Common myeloid progenitor, CD34-positive (primary cell): Measurements from ENCODE around the gene VSIG10L.

Experiments used
- CTCF ChIA-PET: fragments of 350-600 bp; sonication (Branson Sonifier 250); formaldehyde crosslinking; loops from one replicate; lab custom pipeline; 2021; ENCODE audit warnings: antibody characterized with exemption; lab: Charles Lee
- POLR2A ChIA-PET: fragments of 350-600 bp; sonication (Branson Sonifier 250); formaldehyde crosslinking; loops from one replicate; lab custom pipeline; 2021; ENCODE audit warnings: antibody characterized with exemption; lab: Charles Lee
- DNase-seq, 3 donors: peaks; one replicate each; pipeline versions ENCODE4 v3.0.0 to v3.0.0-alpha.2; 2013
- H3K27ac ChIP-seq, 2 experiments: 1 replicate in 1 of 2; 2 replicates in 1 of 2; pipeline ENCODE4 v1.7.0; 2013; ENCODE audit warnings: inconsistent platforms in 2 of 2, low read length in 2 of 2, mild to moderate bottlenecking in 2 of 2, low read depth in 1 of 2, moderate library complexity in 1 of 2; ENCODE audit not compliant: severe bottlenecking in 2 of 2, insufficient read depth in 1 of 2, poor library complexity in 1 of 2
- H3K27me3 ChIP-seq, 5 experiments: replicated peaks in 2 of 5; 1 replicate in 3 of 5; 2 replicates in 2 of 5; pipeline versions ENCODE4 v1.6.1 to v1.7.0; 2013; ENCODE audit warnings: low read length in 4 of 5, mild to moderate bottlenecking in 2 of 5, moderate library complexity in 2 of 5, inconsistent platforms in 1 of 5; ENCODE audit not compliant: insufficient read depth in 5 of 5, control insufficient read depth in 4 of 5
- H3K36me3 ChIP-seq, 4 experiments: 1 replicate in 2 of 4; 2 replicates in 2 of 4; pipeline versions ENCODE4 v1.6.1 to v1.7.0; 2013; ENCODE audit warnings: low read length in 3 of 4, control low read depth in 1 of 4, mild to moderate bottlenecking in 1 of 4; ENCODE audit not compliant: control insufficient read depth in 4 of 4, insufficient read depth in 4 of 4
- H3K4me1 ChIP-seq, 4 experiments: 1 replicate in 3 of 4; 2 replicates in 1 of 4; pipeline versions ENCODE4 v1.6.1 to v1.7.1; 2013; ENCODE audit warnings: low read length in 3 of 4, mild to moderate bottlenecking in 3 of 4, control low read depth in 1 of 4, inconsistent platforms in 1 of 4, moderate library complexity in 1 of 4; ENCODE audit not compliant: control insufficient read depth in 4 of 4, insufficient read depth in 4 of 4; ENCODE audit errors: control extremely low read depth in 1 of 4
- H3K4me3 ChIP-seq, 7 experiments: 1 replicate in 4 of 7; 2 replicates in 3 of 7; pipeline versions ENCODE4 v1.5.1 to v1.7.0; 2013; ENCODE audit warnings: mild to moderate bottlenecking in 7 of 7, low read length in 6 of 7, moderate library complexity in 6 of 7, inconsistent platforms in 2 of 7, low read depth in 2 of 7, control low read depth in 1 of 7; ENCODE audit not compliant: insufficient read depth in 4 of 7, control insufficient read depth in 1 of 7; ENCODE audit errors: extremely low read depth in 1 of 7
- H3K9me3 ChIP-seq, 5 experiments: 1 replicate in 4 of 5; 2 replicates in 1 of 5; pipeline versions ENCODE4 v1.6.1 to v1.7.1; 2013; ENCODE audit warnings: low read length in 4 of 5, mild to moderate bottlenecking in 2 of 5, inconsistent platforms in 1 of 5, low read depth in 1 of 5, moderate library complexity in 1 of 5; ENCODE audit not compliant: control insufficient read depth in 4 of 5, insufficient read depth in 2 of 5; ENCODE audit errors: control extremely low read depth in 1 of 5
- WGBS: methylation state at CpG from one replicate; pipeline ENCODE4 v1.1.5; 2013; ENCODE audit not compliant: insufficient coverage; 5-methylcytosine and 5-hydroxymethylcytosine counted together

Gene VSIG10L

GRCh38 chr19:51365965-51366388, 24.0 kb upstream of the VSIG10L start, which contains the start of gene ETFB:
ETFB (minus strand) TSS chr19:51366388; CDS start chr19:51366326, 62 bp downstream.
- DNase-seq = no peak
- ChIA-PET POLR2A (interaction anchor here (1.0 to 1.1 kb wide), 2 partner anchors 11 to 26 kb away, joined by 3 to 5 read pairs; no protein-coding TSS in a partner anchor), CTCF (interaction anchor here (0.9 to 1.6 kb wide), 5 partner anchors 22 to 52 kb away, joined by 3 to 5 read pairs (median 4); partner anchors contain the start of genes C19orf84, SIGLEC10 and VSIG10L)
- Histone ChIP-seq H3K27ac (peak within 1 kb of the TSS; percentile 55 to 89), H3K36me3 (peaks cover 0 to 3% (median 0%) of the 10 kb centered on the region in 4 experiments), H3K9me3 (no peaks in the 10 kb centered on the region), H3K27me3 (no peaks in the 10 kb centered on the region), H3K4me1 (peaks cover 0 to 67% (median 57%) of the 10 kb centered on the region in 4 experiments), H3K4me3 (peak within 1 kb of the TSS; percentile 71 to 97 (median 85))
- under 1% methylated on average over 20 of the region's 27 CpGs for WGBS

DNA sequence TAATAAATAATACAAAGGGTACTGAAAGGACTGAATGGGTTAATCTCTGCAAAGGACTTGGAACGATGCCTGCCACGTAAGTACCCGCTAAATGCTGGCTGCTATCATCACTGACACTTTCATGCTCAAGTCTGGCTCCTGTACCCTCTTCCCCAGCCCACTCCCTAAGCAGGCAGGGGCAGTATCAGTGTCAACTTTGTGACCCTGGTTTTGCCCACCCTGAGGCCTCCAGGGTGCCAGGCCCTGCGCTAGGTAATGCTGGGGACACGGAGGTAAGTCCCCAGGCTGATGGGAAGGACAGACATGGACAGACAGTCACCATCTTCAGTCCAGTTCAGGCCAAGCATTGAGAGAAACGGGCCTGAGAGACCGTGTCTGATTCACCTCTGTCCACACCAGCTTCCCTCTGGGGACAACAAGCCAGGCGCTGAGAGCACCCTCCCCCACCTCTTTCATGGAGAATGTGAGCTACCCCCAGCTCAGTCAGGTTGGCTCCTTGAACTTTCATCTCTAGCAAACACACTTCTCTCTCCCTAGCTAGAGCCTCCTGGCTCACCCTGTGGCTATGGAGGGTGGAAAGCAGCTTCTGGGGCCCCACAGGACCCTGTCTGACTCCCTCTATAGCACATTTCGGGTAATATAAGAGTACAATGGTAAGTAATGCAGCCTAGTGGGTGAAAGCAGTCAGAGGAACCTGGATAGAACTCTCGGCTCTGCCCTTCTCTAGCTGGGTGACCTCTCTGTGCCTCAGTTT, 23.4 kb upstream of the VSIG10L start:
- Histone ChIP-seq H3K4me1 (peaks cover 0 to 61% (median 54%) of the 10 kb centered on the region in 4 experiments), H3K4me3 (peak overlapping the region; percentile 66 to 97 (median 85)), H3K27me3 (no peaks in the 10 kb centered on the region), H3K36me3 (peaks cover 0 to 3% (median 0%) of the 10 kb centered on the region in 4 experiments), H3K9me3 (no peaks in the 10 kb centered on the region), H3K27ac (peak overlapping the region; percentile 55 to 89)
- DNase-seq = peak in 2 of 3 donors; percentile 53 to 59
- CTCF ChIA-PET = interaction anchor here (0.9 to 1.6 kb wide), 6 partner anchors 22 to 53 kb away, joined by 3 to 5 read pairs (median 4); partner anchors contain the start of genes C19orf84, SIGLEC10 and VSIG10L
- POLR2A ChIA-PET = interaction anchor here (0.6 to 1.1 kb wide), 3 partner anchors 10 to 68 kb away, joined by 3 to 5 read pairs (median 3); no protein-coding TSS in a partner anchor
- 44% methylated on average over 9 of the region's 10 CpGs for WGBS

DNA sequence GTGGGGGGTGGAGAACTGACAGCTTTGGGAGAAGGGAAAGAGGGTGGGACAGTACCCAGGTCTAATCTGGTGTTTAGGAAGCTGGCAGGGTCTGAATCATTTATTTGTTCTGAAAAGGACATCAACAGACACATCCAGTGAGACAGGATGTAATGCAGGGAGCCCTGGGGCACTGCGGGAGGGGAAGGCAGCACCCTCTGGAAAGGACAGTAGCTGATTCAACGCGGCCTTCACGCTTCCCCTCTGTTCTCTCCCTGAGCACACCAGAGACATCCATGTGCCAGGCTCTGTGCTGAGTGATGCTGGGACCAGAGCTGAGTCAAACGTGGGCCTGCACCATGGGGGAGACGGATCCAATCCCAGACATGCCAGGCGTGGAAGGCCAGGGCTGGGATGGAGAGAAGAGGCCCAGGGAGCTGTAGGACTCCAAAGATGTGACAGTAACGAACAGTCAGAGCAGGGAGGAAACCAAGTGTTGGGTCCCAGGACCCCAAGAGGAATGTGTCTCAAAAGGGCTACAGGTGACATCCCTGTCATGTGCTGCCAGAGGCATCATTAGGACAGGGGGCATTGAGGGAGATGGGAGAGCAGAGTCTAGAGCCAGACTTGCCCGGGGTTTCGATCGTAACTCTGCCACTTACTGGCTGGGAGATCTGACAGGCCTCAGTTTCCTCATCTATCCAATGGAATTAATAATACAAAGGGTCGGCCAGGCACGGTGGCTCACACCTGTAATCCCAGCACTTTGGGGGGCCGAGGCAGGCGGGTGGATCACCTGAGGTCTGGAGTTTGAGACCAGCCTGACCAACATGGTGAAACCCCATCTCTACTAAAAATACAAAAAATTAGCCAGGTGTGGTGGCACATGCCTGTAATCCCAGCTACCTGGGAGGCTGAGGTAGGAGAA, 22.5 kb upstream of the VSIG10L start:
- Histone ChIP-seq H3K36me3 (peaks cover 0 to 3% (median under 1%) of the 10 kb centered on the region in 4 experiments), H3K9me3 (no peaks in the 10 kb centered on the region), H3K27ac (peak overlapping the region in 1 of 2 experiments; percentile 1), H3K4me3 (peak overlapping the region in 1 of 7 experiments; percentile 9), H3K4me1 (peaks cover 0 to 57% (median 49%) of the 10 kb centered on the region in 4 experiments), H3K27me3 (no peaks in the 10 kb centered on the region)
- DNase-seq = no peak
- ChIA-PET CTCF (interaction anchor here (1.1 to 1.7 kb wide), 3 partner anchors 11 to 30 kb away, joined by 3 read pairs; no protein-coding TSS in a partner anchor), POLR2A (no interaction called here)
- WGBS = 87% methylated on average over 8 of the region's 15 CpGs

DNA sequence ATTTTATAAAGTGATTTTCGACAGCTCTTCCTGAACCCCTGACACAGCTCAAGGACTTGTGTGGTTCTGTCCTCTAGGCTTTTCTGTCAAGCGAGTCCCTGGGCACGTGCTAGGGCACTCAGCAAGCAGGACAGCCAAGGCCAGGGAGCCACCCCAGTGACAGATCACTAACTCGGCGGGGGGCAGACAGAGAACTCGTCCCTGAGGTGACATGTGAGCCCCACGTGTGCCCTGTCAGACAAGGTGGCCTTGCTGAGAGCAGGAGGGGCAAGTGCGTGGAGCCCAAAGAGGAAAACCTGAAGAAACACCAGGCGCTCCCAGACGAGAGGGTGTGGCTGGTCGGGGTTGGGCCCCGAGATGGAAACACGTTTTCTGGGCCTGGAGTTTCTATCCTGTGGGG, 19.3 kb upstream of the VSIG10L start:
- Histone ChIP-seq H3K27me3 (no peaks in the 10 kb centered on the region), H3K27ac (no peak overlapping the region), H3K36me3 (peaks cover 0 to 9% (median 2%) of the 10 kb centered on the region in 4 experiments), H3K4me3 (no peak overlapping the region), H3K9me3 (no peaks in the 10 kb centered on the region), H3K4me1 (peaks cover 0 to 34% (median 27%) of the 10 kb centered on the region in 4 experiments)
- POLR2A ChIA-PET = no interaction called here
- WGBS = 95% methylated on average over 13 of the region's 13 CpGs
- no peak for DNase-seq
- CTCF ChIA-PET = interaction anchor here (1.8 kb wide), 1 partner anchor 19 kb away, joined by 4 read pairs; the partner anchor contains the start of gene VSIG10L

DNA sequence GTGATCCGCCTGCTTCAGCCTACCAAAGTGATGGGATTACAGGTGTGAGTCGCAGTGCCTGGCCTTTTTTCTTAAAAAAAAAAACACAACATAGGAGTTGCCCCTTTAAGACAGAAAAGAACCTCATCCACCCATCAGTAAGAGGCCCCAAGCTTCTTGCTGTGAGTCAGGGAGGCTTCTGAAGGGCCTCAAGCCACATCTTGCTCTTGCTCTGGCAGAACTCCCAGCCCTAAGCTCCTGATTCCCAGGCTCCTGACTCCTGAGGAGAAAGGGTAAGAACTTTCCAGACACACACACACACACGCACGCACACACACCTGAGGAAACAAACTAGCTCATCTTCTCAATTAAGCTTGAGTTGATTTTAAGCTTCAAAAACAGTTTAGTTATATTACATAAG, 17.4 kb upstream of the VSIG10L start:
- 100% methylated on average over 2 of the region's 4 CpGs for WGBS
- CTCF ChIA-PET = interaction anchor here (1.3 kb wide), 1 partner anchor 40 kb away, joined by 3 read pairs; no protein-coding TSS in a partner anchor
- POLR2A ChIA-PET = interaction anchor here (0.6 kb wide), 1 partner anchor 14 kb away, joined by 6 read pairs; no protein-coding TSS in a partner anchor
- Histone ChIP-seq H3K27me3 (no peaks in the 10 kb centered on the region), H3K9me3 (no peaks in the 10 kb centered on the region), H3K36me3 (peaks cover 0 to 9% (median 3%) of the 10 kb centered on the region in 4 experiments), H3K27ac (no peak overlapping the region), H3K4me3 (no peak overlapping the region), H3K4me1 (peaks cover 0 to 18% (median 16%) of the 10 kb centered on the region in 4 experiments)
- DNase-seq = no peak

GRCh38 chr19:51357952-51358351, 16.0 kb upstream of the VSIG10L start:
- peaks cover 0 to 12% (median 7%) of the 10 kb centered on the region in 4 experiments for H3K4me1 ChIP-seq
- WGBS = 96% methylated on average over 7 of the region's 7 CpGs
- ChIA-PET CTCF (interaction anchor here (1.5 to 1.6 kb wide), 2 partner anchors 15 to 19 kb away, joined by 3 to 4 read pairs; no protein-coding TSS in a partner anchor), POLR2A (no interaction called here)
- peaks cover 2 to 12% (median 7%) of the 10 kb centered on the region in 4 experiments for H3K36me3 ChIP-seq
- H3K4me3 ChIP-seq = no peak overlapping the region
- H3K27me3 ChIP-seq = no peaks in the 10 kb centered on the region
- H3K9me3 ChIP-seq = no peaks in the 10 kb centered on the region
- DNase-seq = no peak
- no peak overlapping the region for H3K27ac ChIP-seq
